PFSK-1 (cell line): ENCODE measurements around the gene KLF6.

Experiments
- FOXP2 ChIP-seq: optimal IDR thresholded peaks from 2 replicates; pipeline ENCODE3; 2011; ENCODE audit warnings: borderline replicate concordance, control low read depth, inconsistent platforms; ENCODE audit not compliant: insufficient read depth; ENCODE audit errors: extremely low read length, extremely low read depth
- POLR2AphosphoS5 ChIP-seq: IDR thresholded peaks from 2 replicates; pipeline ENCODE4 v1.6.1; 2012; ENCODE audit warnings: low read depth, mild to moderate bottlenecking, control low read depth, low read length, moderate library complexity
- SIN3A ChIP-seq: IDR thresholded peaks from 2 replicates; pipeline ENCODE4 v1.6.1; 2012; ENCODE audit warnings: mild to moderate bottlenecking, low read length, moderate library complexity, borderline replicate concordance; ENCODE audit not compliant: insufficient read depth
- TAF1 ChIP-seq: IDR thresholded peaks from 2 replicates; pipeline ENCODE4 v1.6.1; 2012; ENCODE audit warnings: low read length, control low read depth, borderline replicate concordance; ENCODE audit not compliant: insufficient read depth
- TF ChIP-seq, protein P1 (sequence below), 2 experiments: IDR thresholded peaks; 2 replicates each; pipeline versions ENCODE4 v1.6.1 to v1.8.0; 2011 to 2012; ENCODE audit warnings: low read depth in 2 of 2, low read length in 2 of 2, control low read depth in 1 of 2, inconsistent platforms in 1 of 2, mild to moderate bottlenecking in 1 of 2, moderate library complexity in 1 of 2; ENCODE audit not compliant: insufficient read depth in 1 of 2

DNA sequence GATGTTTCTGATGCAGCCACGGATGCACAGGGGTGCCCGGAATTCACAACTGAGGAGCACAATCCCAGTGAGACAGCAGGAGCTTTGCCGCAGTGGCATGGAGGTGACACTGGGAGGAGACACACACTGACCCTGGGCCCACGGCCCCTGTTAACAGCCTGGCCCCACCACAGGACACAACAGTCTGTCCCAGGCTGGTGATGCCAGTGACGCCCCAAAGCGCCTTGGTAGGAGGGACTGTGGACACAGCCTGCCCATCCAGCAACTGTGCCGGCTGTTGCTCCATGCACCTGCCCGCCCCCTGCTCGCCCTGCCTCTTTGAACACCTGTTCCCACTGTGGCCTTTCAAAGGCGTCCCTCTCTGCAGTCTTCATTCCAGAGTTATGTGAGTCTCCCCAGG lies 49.8 kb downstream of the KLF6 start:
- TF ChIP-seq, protein P1, sequence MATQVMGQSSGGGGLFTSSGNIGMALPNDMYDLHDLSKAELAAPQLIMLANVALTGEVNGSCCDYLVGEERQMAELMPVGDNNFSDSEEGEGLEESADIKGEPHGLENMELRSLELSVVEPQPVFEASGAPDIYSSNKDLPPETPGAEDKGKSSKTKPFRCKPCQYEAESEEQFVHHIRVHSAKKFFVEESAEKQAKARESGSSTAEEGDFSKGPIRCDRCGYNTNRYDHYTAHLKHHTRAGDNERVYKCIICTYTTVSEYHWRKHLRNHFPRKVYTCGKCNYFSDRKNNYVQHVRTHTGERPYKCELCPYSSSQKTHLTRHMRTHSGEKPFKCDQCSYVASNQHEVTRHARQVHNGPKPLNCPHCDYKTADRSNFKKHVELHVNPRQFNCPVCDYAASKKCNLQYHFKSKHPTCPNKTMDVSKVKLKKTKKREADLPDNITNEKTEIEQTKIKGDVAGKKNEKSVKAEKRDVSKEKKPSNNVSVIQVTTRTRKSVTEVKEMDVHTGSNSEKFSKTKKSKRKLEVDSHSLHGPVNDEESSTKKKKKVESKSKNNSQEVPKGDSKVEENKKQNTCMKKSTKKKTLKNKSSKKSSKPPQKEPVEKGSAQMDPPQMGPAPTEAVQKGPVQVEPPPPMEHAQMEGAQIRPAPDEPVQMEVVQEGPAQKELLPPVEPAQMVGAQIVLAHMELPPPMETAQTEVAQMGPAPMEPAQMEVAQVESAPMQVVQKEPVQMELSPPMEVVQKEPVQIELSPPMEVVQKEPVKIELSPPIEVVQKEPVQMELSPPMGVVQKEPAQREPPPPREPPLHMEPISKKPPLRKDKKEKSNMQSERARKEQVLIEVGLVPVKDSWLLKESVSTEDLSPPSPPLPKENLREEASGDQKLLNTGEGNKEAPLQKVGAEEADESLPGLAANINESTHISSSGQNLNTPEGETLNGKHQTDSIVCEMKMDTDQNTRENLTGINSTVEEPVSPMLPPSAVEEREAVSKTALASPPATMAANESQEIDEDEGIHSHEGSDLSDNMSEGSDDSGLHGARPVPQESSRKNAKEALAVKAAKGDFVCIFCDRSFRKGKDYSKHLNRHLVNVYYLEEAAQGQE (IDR thresholded peaks at IDR 0.05; ENCODE audit: insufficient read depth in 1 of 2, low read depth in 2 of 2, low read length in 2 of 2) = no peak
- TF ChIP-seq SIN3A (no peak), POLR2AphosphoS5 (no peak), TAF1 (no peak), FOXP2 (no peak)
